ENCODE results near the gene GNG7.

GRCh38 chr19:2567580-2567979, 134.9 kb downstream of the GNG7 start:
- TF ChIP-seq PPARA (CRISPR knock-in tag; IDR thresholded peaks at IDR 0.05; ENCODE audit: borderline replicate concordance), result no peak
- TF ChIP-seq ZNF70 (CRISPR knock-in tag; IDR thresholded peaks at IDR 0.05), result no peak
- TF ChIP-seq ZC3H10 (CRISPR knock-in tag; IDR thresholded peaks at IDR 0.05), result no peak
- no peak for TF ChIP-seq TOX (CRISPR knock-in tag; IDR thresholded peaks at IDR 0.05; ENCODE audit: borderline replicate concordance)
- TF ChIP-seq ZFP30 (CRISPR knock-in tag; IDR thresholded peaks at IDR 0.05), result no peak
- TF ChIP-seq ZNF8 (CRISPR knock-in tag; IDR thresholded peaks at IDR 0.05), result no peak
- TF ChIP-seq TCF4 (CRISPR knock-in tag; IDR thresholded peaks at IDR 0.05; ENCODE audit: borderline replicate concordance), result no peak
- TF ChIP-seq RARB (CRISPR knock-in tag; IDR thresholded peaks at IDR 0.05), result no peak
- TF ChIP-seq CREB5 (CRISPR knock-in tag; IDR thresholded peaks at IDR 0.05; ENCODE audit: low read depth), result no peak
- TF ChIP-seq TSHZ2 (CRISPR knock-in tag; IDR thresholded peaks at IDR 0.05), result no peak
